ENCODE data around the gene SEC16A.

DNA sequence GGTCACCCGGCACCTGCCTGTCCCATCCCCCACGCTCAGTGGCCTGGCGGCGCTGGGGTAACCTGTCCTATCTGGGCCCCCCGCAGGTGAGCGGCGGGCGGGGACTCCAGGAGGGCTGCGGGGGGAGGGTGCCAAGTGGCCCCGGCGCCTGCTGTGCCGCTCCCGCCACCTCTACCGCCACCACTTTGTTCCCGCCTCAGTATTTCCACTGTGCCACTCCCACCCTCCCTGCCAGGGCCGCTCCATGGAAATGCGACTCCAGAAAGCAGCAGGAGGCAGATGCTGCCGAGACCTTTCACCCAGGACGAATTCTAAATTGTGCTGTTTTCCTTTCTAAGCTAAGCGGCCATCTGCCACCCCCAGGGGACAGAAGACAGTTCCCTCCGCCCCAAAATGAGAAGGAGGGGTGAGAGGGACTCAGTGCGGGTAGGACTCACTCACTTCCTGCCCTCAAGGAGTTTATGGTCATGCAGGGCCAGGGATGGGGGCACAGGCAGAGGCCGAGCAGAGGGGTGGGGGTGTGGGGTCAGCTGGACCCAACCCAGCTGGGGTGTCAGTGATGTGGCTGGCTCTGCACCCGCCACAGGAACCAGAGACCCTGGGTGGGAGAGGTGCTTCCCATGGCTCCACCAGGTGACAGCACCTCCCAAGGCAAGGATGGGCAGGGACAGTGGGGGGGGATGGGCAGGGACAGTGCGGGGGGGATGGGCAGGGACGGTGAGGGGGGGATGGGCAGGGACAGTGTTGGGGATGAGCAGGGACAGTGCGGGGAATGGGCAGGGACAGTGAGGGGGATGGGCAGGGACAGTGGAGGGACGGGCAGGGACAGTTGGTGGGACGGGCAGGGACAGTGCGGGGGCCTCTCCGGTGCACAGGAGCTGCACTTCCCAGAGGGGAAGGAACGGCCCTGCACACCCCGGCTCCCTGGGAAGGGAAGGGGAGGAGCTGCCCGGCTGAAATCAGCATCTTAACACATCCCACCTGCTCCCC, 45.2 kb upstream of the SEC16A start:
- TF ChIP-seq, protein P1, sequence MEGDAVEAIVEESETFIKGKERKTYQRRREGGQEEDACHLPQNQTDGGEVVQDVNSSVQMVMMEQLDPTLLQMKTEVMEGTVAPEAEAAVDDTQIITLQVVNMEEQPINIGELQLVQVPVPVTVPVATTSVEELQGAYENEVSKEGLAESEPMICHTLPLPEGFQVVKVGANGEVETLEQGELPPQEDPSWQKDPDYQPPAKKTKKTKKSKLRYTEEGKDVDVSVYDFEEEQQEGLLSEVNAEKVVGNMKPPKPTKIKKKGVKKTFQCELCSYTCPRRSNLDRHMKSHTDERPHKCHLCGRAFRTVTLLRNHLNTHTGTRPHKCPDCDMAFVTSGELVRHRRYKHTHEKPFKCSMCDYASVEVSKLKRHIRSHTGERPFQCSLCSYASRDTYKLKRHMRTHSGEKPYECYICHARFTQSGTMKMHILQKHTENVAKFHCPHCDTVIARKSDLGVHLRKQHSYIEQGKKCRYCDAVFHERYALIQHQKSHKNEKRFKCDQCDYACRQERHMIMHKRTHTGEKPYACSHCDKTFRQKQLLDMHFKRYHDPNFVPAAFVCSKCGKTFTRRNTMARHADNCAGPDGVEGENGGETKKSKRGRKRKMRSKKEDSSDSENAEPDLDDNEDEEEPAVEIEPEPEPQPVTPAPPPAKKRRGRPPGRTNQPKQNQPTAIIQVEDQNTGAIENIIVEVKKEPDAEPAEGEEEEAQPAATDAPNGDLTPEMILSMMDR (IDR thresholded peaks at IDR 0.05; ENCODE audit: poor library complexity) = no peak
- TF ChIP-seq EZH2phosphoT487 (IDR thresholded peaks at IDR 0.05; ENCODE audit: low read depth, severe bottlenecking, unreplicated experiment) = no peak
- TF ChIP-seq EZH2 (IDR thresholded peaks at IDR 0.05; ENCODE audit: borderline replicate concordance) = no peak
